H1 (cell line): ENCODE measurements around the gene SNED1. TPM values are rescaled to one million over a fixed set of nuclear protein-coding genes. Genes with fewer than 3 reads are reported as not detected.
A peak's percentile ranks its signal among the peaks of the same experiment; 100 is the strongest.

Experiments used
- CTCF ChIA-PET: fragments of 300-600 bp; sonication (Branson Sonifier 250); formaldehyde crosslinking; loops from one replicate; lab custom pipeline; 2021; ENCODE audit not compliant: partially characterized antibody; lab: Charles Lee
- POLR2A ChIA-PET: fragments of 300-600 bp; sonication (Branson Sonifier 250); formaldehyde crosslinking; loops from one replicate; lab custom pipeline; 2021; ENCODE audit warnings: inconsistent platforms; ENCODE audit not compliant: partially characterized antibody; lab: Charles Lee
- DNase-seq, 2 experiments: peaks; one replicate each; pipeline versions ENCODE4 v3.0.0 to v3.0.0-alpha.2; 2010 to 2022; ENCODE audit warnings: low spot score in 2 of 2, low read depth in 1 of 2, mixed read lengths in 1 of 2
- FAIRE-seq: peaks from 2 replicates; lab custom pipeline; 2011; peaks lifted over from hg19 to GRCh38; lab: Jason Lieb, UNC
- H2AFZ ChIP-seq: 2 replicates; pipeline ENCODE4 v1.8.1; 2012; ENCODE audit warnings: low read length, inconsistent platforms
- H2AK5ac ChIP-seq: 2 replicates; pipeline ENCODE4 v1.6.1; 2013; ENCODE audit warnings: low read depth, low read length
- H2BK120ac ChIP-seq: replicated peaks from 2 replicates; pipeline ENCODE3; 2013; ENCODE audit warnings: low read depth, low read length, inconsistent platforms
- H2BK12ac ChIP-seq: 2 replicates; pipeline ENCODE4 v1.6.1; 2013; ENCODE audit warnings: low read depth, low read length
- H2BK15ac ChIP-seq: 2 replicates; pipeline ENCODE4 v1.6.1; 2013; ENCODE audit warnings: low read length
- H2BK20ac ChIP-seq: 2 replicates; pipeline ENCODE4 v1.6.1; 2013; ENCODE audit warnings: low read length
- H2BK5ac ChIP-seq: 2 replicates; pipeline ENCODE4 v1.6.1; 2013; ENCODE audit warnings: low read depth, low read length
- H3K14ac ChIP-seq: 2 replicates; pipeline ENCODE4 v1.6.1; 2013; ENCODE audit warnings: inconsistent platforms; ENCODE audit not compliant: insufficient read length
- H3K18ac ChIP-seq: 2 replicates; pipeline ENCODE4 v1.6.1; 2013; ENCODE audit warnings: low read length; ENCODE audit errors: extremely low read depth
- H3K23ac ChIP-seq: 2 replicates; pipeline ENCODE4 v1.6.1; 2013; ENCODE audit warnings: inconsistent platforms; ENCODE audit not compliant: insufficient read length
- H3K23me2 ChIP-seq: 2 replicates; pipeline ENCODE4 v1.6.1; 2013; ENCODE audit warnings: low read depth, low read length
- H3K27ac ChIP-seq: 2 replicates; pipeline ENCODE4 v1.6.1; 2011; ENCODE audit warnings: low read depth, low read length, inconsistent platforms
- H3K27me3 ChIP-seq, 4 experiments: replicated peaks in 1 of 4; 1 replicate in 1 of 4; 2 replicates in 3 of 4; pipeline versions ENCODE4 v1.6.1 to v1.8.1; 2011 to 2013; ENCODE audit warnings: low read length in 3 of 4, mild to moderate bottlenecking in 3 of 4, inconsistent platforms in 2 of 4, mixed read lengths in 2 of 4, moderate library complexity in 1 of 4; ENCODE audit not compliant: control insufficient read depth in 3 of 4, insufficient read depth in 3 of 4; ENCODE audit errors: extremely low read depth in 1 of 4
- H3K36me3 ChIP-seq, 4 experiments: 2 replicates each; pipeline versions ENCODE4 v1.6.1 to v1.8.1; 2011 to 2013; ENCODE audit warnings: mild to moderate bottlenecking in 4 of 4, low read length in 3 of 4, moderate library complexity in 2 of 4, control low read depth in 1 of 4, inconsistent platforms in 1 of 4; ENCODE audit not compliant: insufficient read depth in 4 of 4, control insufficient read depth in 2 of 4
- H3K4ac ChIP-seq: replicated peaks from 2 replicates; pipeline ENCODE3; 2013; ENCODE audit warnings: low read length, low read depth, mixed read lengths, inconsistent platforms; ENCODE audit not compliant: insufficient read length
- H3K4me1 ChIP-seq, 4 experiments: replicated peaks in 1 of 4; 1 replicate in 1 of 4; 2 replicates in 3 of 4; pipeline versions ENCODE4 v1.6.1 to v1.8.1; 2011 to 2013; ENCODE audit warnings: low read length in 3 of 4, inconsistent platforms in 2 of 4, mixed read lengths in 1 of 4; ENCODE audit not compliant: insufficient read depth in 4 of 4, control insufficient read depth in 3 of 4
- H3K4me2 ChIP-seq, 2 experiments: 2 replicates each; pipeline versions ENCODE4 v1.6.1 to v1.8.1; 2011 to 2013; ENCODE audit warnings: low read depth in 2 of 2, low read length in 2 of 2, control low read depth in 1 of 2, inconsistent platforms in 1 of 2, mild to moderate bottlenecking in 1 of 2; ENCODE audit not compliant: insufficient read depth in 1 of 2
- H3K4me3 ChIP-seq, 4 experiments: fragments of 200-600, 300-600 bp in 1 of 4; sonication (generic), shearing (Covaris generic), sonication (Bioruptor Twin) in 1 of 4; 2 replicates each; pipeline versions ENCODE4 v1.5.1 to v1.8.1; 2011 to 2016; ENCODE audit warnings: low read length in 4 of 4, low read depth in 3 of 4, control low read depth in 2 of 4, inconsistent platforms in 2 of 4, mild to moderate bottlenecking in 2 of 4, mixed read lengths in 1 of 4, moderate library complexity in 1 of 4; ENCODE audit not compliant: insufficient read depth in 2 of 4; ENCODE audit errors: extremely low read depth in 1 of 4
- H3K56ac ChIP-seq: replicated peaks from 2 replicates; pipeline ENCODE3; 2013; ENCODE audit warnings: low read depth, mild to moderate bottlenecking, mixed read lengths, low read length, inconsistent platforms; ENCODE audit not compliant: insufficient read length
- H3K79me1 ChIP-seq: 2 replicates; pipeline ENCODE4 v1.6.1; 2013; ENCODE audit warnings: low read depth, low read length, control low read depth
- H3K79me2 ChIP-seq, 2 experiments: 2 replicates each; pipeline versions ENCODE4 v1.6.1 to v1.8.1; 2012 to 2013; ENCODE audit warnings: low read length in 2 of 2, mild to moderate bottlenecking in 2 of 2, inconsistent platforms in 1 of 2; ENCODE audit not compliant: insufficient read depth in 2 of 2, control insufficient read depth in 1 of 2
- H3K9ac ChIP-seq, 4 experiments: replicated peaks in 1 of 4; 1 replicate in 1 of 4; 2 replicates in 3 of 4; pipeline versions ENCODE4 v1.6.1 to v1.8.1; 2011 to 2013; ENCODE audit warnings: low read depth in 3 of 4, low read length in 3 of 4, control low read depth in 2 of 4, mild to moderate bottlenecking in 2 of 4, moderate library complexity in 2 of 4, inconsistent platforms in 1 of 4; ENCODE audit errors: extremely low read depth in 1 of 4
- H3K9me3 ChIP-seq, 2 experiments: 2 replicates each; pipeline versions ENCODE4 v1.6.1 to v1.8.1; 2012 to 2013; ENCODE audit warnings: mild to moderate bottlenecking in 2 of 2, moderate library complexity in 2 of 2, control low read depth in 1 of 2, inconsistent platforms in 1 of 2, low read depth in 1 of 2, low read length in 1 of 2, mixed read lengths in 1 of 2; ENCODE audit not compliant: insufficient read depth in 2 of 2
- H4K20me1 ChIP-seq, 2 experiments: replicated peaks in 1 of 2; 2 replicates each; pipeline versions ENCODE3 to v1.8.1; 2011 to 2013; ENCODE audit warnings: inconsistent platforms in 2 of 2, low read length in 2 of 2, mild to moderate bottlenecking in 1 of 2; ENCODE audit not compliant: insufficient read depth in 2 of 2, control insufficient read depth in 1 of 2
- H4K5ac ChIP-seq: 2 replicates; pipeline ENCODE4 v1.6.1; 2013; ENCODE audit warnings: low read length, low read depth, mixed read lengths, inconsistent platforms; ENCODE audit not compliant: insufficient read length
- H4K8ac ChIP-seq: 2 replicates; pipeline ENCODE4 v1.8.0; 2013; ENCODE audit warnings: mild to moderate bottlenecking, moderate library complexity, low read length, inconsistent platforms; ENCODE audit not compliant: insufficient read depth; ENCODE audit errors: extremely low read depth
- H4K91ac ChIP-seq: replicated peaks from 2 replicates; pipeline ENCODE3; 2013; ENCODE audit warnings: low read length, mixed read lengths, inconsistent platforms; ENCODE audit not compliant: insufficient read length
- CHD2 ChIP-seq: IDR thresholded peaks from 2 replicates; pipeline ENCODE4 v1.6.1; 2012; ENCODE audit warnings: low read length, improper control_type of control experiment
- WGBS, 2 experiments: shearing (Covaris generic) in 1 of 2; methylation state at CpG; one replicate each; pipeline versions ENCODE4 v1.1.6 to v1.1.7; 2013 to 2015; ENCODE audit warnings: low lambda C conversion rate in 2 of 2, mixed read lengths in 2 of 2, inconsistent platforms in 1 of 2, low coverage in 1 of 2, missing lambda C conversion rate in 1 of 2; ENCODE audit not compliant: insufficient replicate concordance in 2 of 2, insufficient coverage in 1 of 2, insufficient read length in 1 of 2; ENCODE audit errors: extremely low coverage in 1 of 2, missing lambda C conversion rate in 1 of 2; 5-methylcytosine and 5-hydroxymethylcytosine counted together
- polyA plus RNA-seq, 7 experiments: library from polyadenylated mRNA; depleted of rRNA in 3 of 7; stranded (reverse) in 5 of 7; unstranded in 2 of 7; fragments of >200 nt in 5 of 7; fragments of 200-250 nt in 2 of 7; gene quantifications; 1 replicate in 5 of 7; 2 replicates in 1 of 7; 4 replicates in 1 of 7; pipeline versions ENCODE4 v1.2.1 to v1.2.3, GENCODE V29; 2011 to 2013; ENCODE audit warnings: missing spikeins in 2 of 7, mixed read lengths in 2 of 7
- total RNA-seq: library from RNA; stranded (reverse); fragmentation: NEBNext Ultra II Directional; extraction: Animal tissue kit (Norgen Biotek cat#: 25700); gene quantifications from 2 replicates; pipeline ENCODE4 v1.2.1, GENCODE V29; 2021

SNED1 gene
- total and polyA plus RNA-seq, 2 of the 8 experiments (the other 6 are each of a cell fraction or from before 2014, with no cell fraction given), result 1.9 TPM

DNA sequence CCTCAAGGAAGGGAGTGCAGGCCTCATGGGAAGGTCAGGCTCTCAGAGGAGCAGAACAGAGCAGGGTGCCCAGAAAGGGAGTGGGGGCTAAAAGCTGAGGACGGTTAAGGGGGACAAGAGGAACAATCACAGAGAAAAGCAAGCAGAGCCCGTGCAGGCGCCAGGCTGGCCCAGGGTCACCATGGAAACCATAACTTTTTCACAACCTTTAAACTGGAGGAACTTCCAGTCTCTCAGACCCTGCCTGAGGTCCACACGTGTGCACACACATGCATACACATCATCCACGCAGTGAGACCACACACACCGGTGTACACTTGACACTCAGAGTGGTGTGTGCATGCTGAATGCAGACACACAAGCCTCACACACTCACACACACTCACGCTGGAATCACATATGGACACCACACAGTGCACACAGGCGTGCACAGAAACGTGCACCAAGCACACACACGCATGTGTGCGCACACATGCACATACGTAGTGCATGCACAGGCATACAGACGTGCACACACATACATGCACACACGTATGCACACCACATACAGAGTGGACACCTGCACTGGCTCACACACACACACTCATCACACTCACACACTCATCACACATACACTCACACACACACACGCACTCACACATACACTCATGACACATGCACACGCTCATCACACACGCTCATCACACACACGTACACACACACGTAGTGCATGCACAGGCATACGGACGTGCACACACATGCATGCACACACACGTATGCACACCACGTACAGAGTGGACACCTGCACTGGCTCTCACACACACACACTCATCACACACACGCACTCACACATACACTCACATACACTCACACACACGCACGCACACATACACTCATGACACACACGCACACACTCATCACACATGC, 37.2 kb upstream of the SNED1 start:
- DNase-seq (no peak), FAIRE-seq (no peak)
- Histone ChIP-seq H2BK5ac (peak overlapping the region; percentile 87), H4K20me1 (peaks cover 0 to 10% of the 10 kb centered on the region in 2 experiments), H3K9me3 (no peaks in the 10 kb centered on the region), H3K23me2 (peaks cover 8% of the 10 kb centered on the region; the same call in 1 of the 2 replicates), H3K27ac (no peak overlapping the region), H2BK20ac (peak overlapping the region; percentile 17; the same call in 1 of the 2 replicates), H3K56ac (no peak overlapping the region), H2BK12ac (peak overlapping the region; percentile 40), H4K8ac (peak overlapping the region; percentile 43; the same call in 1 of the 2 replicates), H3K14ac (no peak overlapping the region), H3K18ac (peak overlapping the region; percentile 15; the same call in 1 of the 2 replicates), H4K91ac (peak overlapping the region; percentile 98), H2BK120ac (peak overlapping the region; percentile 78), H3K79me1 (no peaks in the 10 kb centered on the region), H3K9ac (no peak overlapping the region), H2BK15ac (peak overlapping the region; percentile 74), H3K27me3 (no peaks in the 10 kb centered on the region), H3K79me2 (no peaks in the 10 kb centered on the region), H3K4me3 (no peak overlapping the region), H3K4me2 (no peak overlapping the region; a peak in 1 of 4 replicates), H3K36me3 (no peaks in the 10 kb centered on the region), H3K23ac (no peak overlapping the region), H4K5ac (no peak overlapping the region), H2AK5ac (peak overlapping the region; percentile 99), H2AFZ (no peak overlapping the region), H3K4ac (peak overlapping the region; percentile 96), H3K4me1 (peaks cover 0 to 15% (median 6%) of the 10 kb centered on the region in 4 experiments; a peak in 5 of 7 replicates)
- POLR2A ChIA-PET, result no interaction called here
- 87% methylated on average over 23 of the region's 27 CpGs; no CpG with 5 or more reads in 1 of the 2 experiments for WGBS, 2 experiments
- TF ChIP-seq CHD2, result no peak
- CTCF ChIA-PET, result interaction anchor here (1.0 kb wide), 1 partner anchor 23 kb away, joined by 3 read pairs; no protein-coding TSS in a partner anchor
